Mesothelial cell of epicardium (in vitro differentiated cells): Measurements from ENCODE around the gene TSPAN3. TPM values are rescaled to one million over a fixed set of nuclear protein-coding genes. Genes with fewer than 3 reads are reported as not detected.

Experiments used
- DNase-seq, 2 experiments: peaks; one replicate each; pipeline ENCODE4 v3.0.0; 2021; ENCODE audit warnings: low spot score in 2 of 2; ENCODE audit not compliant: unreplicated experiment in 2 of 2
- H3K27ac Mint-ChIP-seq: 2 replicates; pipeline ENCODE4 v1.8.0; 2021; ENCODE audit warnings: mixed read lengths
- H3K27me3 Mint-ChIP-seq: 2 replicates; pipeline ENCODE4 v1.8.0; 2021; ENCODE audit warnings: low read depth, mixed read lengths
- H3K36me3 Mint-ChIP-seq: 2 replicates; pipeline ENCODE4 v1.8.0; 2021; ENCODE audit warnings: mixed read lengths
- H3K4me1 Mint-ChIP-seq: 2 replicates; pipeline ENCODE4 v1.8.0; 2021; ENCODE audit warnings: mixed read lengths
- H3K4me3 Mint-ChIP-seq: 2 replicates; pipeline ENCODE4 v1.8.0; 2021; ENCODE audit warnings: mild to moderate bottlenecking, moderate library complexity, mixed read lengths
- H3K9me3 Mint-ChIP-seq: 2 replicates; pipeline ENCODE4 v1.8.0; 2021; ENCODE audit warnings: mixed read lengths
- CTCF ChIP-seq: fragments of 200-600 bp; sonication (generic); IDR thresholded peaks from one replicate; pipeline ENCODE4 v1.5.0; 2021; ENCODE audit warnings: antibody characterized with exemption; ENCODE audit not compliant: unreplicated experiment
- total RNA-seq: library from RNA; stranded (reverse); gene quantifications from 3 replicates; pipeline ENCODE4 v1.2.1, GENCODE V29; 2021

TSPAN3 gene
- total RNA-seq, 1 donor from 2014 or later: 307 TPM

DNA sequence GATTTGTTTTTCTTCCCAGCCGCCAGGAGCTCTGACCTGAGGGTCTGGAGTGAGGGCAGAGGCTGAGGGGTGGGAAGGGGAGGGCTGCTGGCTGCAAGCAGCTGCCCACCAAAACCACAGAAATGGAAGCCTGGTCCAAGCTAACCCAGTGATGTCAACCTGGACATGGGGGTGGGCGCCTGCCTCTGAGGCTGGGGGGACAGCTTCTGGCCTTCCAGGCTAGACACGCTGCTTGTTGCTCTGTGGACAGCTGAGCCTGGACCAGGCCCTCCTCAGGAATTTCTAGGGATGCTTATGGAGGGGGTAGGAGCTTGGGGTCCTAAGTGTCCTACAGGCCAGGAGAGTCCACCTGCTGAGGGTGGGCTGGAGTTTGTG, 54.6 kb downstream of the TSPAN3 start:
- H3K9me3 Mint-ChIP-seq: no peaks in the 10 kb centered on the region
- H3K4me3 Mint-ChIP-seq: no peak overlapping the region
- no peak for DNase-seq
- peaks cover 3% of the 10 kb centered on the region for H3K4me1 Mint-ChIP-seq
- no peak for TF ChIP-seq CTCF
- no peaks in the 10 kb centered on the region for H3K36me3 Mint-ChIP-seq
- no peaks in the 10 kb centered on the region for H3K27me3 Mint-ChIP-seq
- H3K27ac Mint-ChIP-seq: no peak overlapping the region

GRCh38 chr15:77015646-77016320, 55.1 kb downstream of the TSPAN3 start:
- Mint-ChIP-seq H3K27ac (no peak overlapping the region), H3K4me1 (peaks cover 3% of the 10 kb centered on the region), H3K9me3 (no peaks in the 10 kb centered on the region), H3K36me3 (no peaks in the 10 kb centered on the region), H3K27me3 (no peaks in the 10 kb centered on the region), H3K4me3 (no peak overlapping the region)
- TF ChIP-seq CTCF: no peak
- DNase-seq: no peak

DNA sequence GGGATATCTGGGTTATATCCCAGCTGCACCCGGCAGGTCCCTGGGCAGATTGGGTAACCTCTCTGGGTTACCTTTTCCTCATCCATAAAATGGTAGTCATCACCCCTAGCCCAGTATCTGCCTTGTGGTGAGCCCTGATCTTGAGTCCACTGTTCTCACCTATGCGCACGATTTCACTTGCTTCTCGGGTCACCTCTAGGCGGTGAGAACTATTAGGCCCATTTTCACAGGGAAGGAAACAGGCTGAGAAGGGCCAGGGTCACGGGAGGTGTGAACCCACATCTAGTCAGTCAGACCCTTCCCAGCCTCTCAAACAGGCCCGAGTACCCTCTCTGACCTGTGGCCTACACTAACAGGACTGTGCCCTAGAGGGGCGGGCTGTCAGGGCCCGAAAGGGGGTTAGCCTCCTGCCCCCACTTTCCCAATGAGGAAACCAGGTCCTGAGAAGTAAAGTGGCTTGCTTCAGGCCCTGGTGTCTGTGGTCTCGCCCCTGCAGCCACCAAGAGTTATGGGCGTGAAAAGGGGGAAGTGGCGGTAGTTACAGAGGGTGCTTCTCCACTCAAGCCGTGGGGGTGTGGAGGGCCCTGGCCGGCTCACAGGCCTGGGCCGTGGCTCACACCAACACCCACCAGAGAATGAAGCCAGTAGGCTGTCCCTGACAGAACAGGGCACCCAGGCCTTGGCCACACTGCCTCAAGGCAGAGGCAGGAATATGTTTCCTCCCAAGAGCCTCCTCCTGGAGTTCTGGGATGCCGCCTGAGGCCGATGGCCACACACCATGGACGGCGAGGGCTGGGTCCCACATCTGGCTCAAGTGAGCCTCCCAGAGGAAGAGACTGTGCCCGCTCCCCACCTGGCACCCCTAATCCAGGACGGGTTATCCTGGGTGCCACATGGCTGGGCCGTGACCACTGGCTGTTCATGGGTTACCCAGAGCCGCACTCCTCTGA, 56.5 kb downstream of the TSPAN3 start:
- Mint-ChIP-seq H3K27ac (no peak overlapping the region), H3K4me1 (no peaks in the 10 kb centered on the region), H3K36me3 (no peaks in the 10 kb centered on the region), H3K4me3 (no peak overlapping the region), H3K27me3 (peaks cover 3% of the 10 kb centered on the region), H3K9me3 (no peaks in the 10 kb centered on the region)
- DNase-seq: no peak
- no peak for TF ChIP-seq CTCF

- no peaks in the 10 kb centered on the region for H3K4me1 Mint-ChIP-seq
- H3K36me3 Mint-ChIP-seq: no peaks in the 10 kb centered on the region
- no peaks in the 10 kb centered on the region for H3K9me3 Mint-ChIP-seq
- no peak for DNase-seq
- no peak for TF ChIP-seq CTCF
- no peak overlapping the region for H3K27ac Mint-ChIP-seq
- no peak overlapping the region for H3K4me3 Mint-ChIP-seq
- H3K27me3 Mint-ChIP-seq: peaks cover 3% of the 10 kb centered on the region
These were observed 57.2 kb downstream of the TSPAN3 start for GRCh38 chr15:77013776-77014131.

GRCh38 chr15:77012868-77013267, 58.0 kb downstream of the TSPAN3 start:
- Mint-ChIP-seq H3K4me3 (no peak overlapping the region), H3K36me3 (no peaks in the 10 kb centered on the region), H3K4me1 (no peaks in the 10 kb centered on the region), H3K27ac (no peak overlapping the region), H3K9me3 (no peaks in the 10 kb centered on the region), H3K27me3 (peaks cover 5% of the 10 kb centered on the region)
- DNase-seq: no peak
- no peak for TF ChIP-seq CTCF
